ENCODE measurements around the gene MPEG1.

The MPEG1 gene

DNA sequence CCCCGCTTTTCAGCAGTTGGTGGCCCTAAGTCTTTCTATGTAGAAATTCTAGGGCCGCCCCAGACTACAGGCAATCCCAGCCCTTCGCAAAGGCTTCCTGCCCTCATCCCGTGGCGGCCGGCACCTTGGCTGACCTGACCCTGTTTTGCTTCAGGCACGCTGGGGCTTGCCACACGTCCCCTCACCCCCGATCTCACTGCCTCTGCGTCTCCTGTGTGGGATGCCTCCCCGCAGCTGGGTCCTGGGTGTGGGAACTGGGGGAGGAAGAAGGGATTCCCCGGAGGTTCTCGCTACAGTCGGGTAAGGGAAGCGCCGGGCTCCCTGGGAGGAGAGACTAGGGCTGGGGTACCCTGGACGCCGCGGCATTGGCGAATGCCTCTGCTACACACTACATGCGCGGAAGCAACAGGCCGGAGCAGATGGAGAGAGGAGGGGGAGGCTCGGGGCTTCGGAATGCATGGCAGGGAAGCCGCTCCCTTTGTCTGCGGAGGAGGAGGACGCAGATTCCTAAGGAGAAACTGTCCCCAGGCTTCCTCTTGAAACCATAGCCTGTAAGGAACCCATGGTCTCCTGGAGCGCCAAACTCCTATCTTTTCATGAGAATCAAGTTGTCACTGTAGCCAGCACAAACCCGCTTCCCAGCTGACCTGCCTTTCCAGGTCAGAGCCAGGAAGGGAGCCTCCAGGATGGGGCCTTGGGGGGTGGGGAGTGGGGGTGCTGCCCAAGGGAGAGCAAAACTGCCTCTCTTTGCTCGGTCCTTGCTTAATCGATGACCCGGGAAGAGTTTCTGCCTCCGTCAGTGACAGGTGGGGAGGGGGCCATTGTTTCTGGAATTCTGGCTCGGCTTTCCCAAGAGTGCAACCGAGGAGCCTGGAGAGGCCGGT lies 39.4 kb downstream of the MPEG1 start:
- TF ChIP-seq, protein P1, sequence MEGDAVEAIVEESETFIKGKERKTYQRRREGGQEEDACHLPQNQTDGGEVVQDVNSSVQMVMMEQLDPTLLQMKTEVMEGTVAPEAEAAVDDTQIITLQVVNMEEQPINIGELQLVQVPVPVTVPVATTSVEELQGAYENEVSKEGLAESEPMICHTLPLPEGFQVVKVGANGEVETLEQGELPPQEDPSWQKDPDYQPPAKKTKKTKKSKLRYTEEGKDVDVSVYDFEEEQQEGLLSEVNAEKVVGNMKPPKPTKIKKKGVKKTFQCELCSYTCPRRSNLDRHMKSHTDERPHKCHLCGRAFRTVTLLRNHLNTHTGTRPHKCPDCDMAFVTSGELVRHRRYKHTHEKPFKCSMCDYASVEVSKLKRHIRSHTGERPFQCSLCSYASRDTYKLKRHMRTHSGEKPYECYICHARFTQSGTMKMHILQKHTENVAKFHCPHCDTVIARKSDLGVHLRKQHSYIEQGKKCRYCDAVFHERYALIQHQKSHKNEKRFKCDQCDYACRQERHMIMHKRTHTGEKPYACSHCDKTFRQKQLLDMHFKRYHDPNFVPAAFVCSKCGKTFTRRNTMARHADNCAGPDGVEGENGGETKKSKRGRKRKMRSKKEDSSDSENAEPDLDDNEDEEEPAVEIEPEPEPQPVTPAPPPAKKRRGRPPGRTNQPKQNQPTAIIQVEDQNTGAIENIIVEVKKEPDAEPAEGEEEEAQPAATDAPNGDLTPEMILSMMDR (conservative IDR thresholded peaks at IDR 0.05; ENCODE audit: low read length), result no peak
- peak; percentile 17 for DNase-seq (ENCODE audit: low read depth)
- peak overlapping the region; percentile 51 for H3K4me3 ChIP-seq (ENCODE audit: low read length)

DNA sequence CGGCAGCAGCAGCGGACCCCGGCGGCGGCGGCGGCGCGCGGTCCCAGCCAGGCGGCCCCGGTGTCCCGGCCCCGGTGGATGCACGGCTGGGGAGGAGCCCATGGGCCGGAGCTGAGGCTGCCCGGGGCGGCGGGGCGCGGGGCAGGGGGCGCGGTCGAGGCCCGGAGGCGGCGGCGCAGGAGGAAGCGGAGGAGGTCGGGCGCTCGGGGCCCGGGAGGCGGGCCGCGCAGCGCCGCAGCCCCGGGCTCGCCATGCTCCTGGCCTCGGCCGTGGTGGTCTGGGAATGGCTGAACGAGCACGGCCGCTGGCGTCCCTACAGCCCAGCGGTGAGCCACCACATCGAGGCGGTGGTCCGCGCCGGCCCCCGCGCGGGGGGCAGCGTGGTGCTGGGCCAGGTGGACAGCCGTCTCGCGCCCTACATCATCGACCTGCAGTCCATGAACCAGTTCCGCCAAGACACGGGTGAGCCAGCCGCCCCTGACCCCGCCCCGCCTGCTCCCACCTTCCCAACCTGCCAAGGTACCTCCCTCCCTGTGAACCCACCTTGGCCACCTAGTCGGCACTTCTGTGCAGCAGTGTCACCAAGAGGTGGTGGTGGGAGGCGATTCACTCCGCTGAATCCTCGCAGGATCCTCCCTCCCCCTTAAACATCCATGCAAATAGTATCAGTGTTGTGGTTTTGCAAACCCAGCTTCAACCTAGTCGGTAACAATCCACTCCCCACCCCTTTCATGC lies 40.2 kb downstream of the MPEG1 start:
- H3K4me3 ChIP-seq (ENCODE audit: low read length), result peak overlapping the region; percentile 59
- DNase-seq (ENCODE audit: low read depth), result no peak
- TF ChIP-seq, protein P1 (conservative IDR thresholded peaks at IDR 0.05; ENCODE audit: low read length), result no peak

DNA sequence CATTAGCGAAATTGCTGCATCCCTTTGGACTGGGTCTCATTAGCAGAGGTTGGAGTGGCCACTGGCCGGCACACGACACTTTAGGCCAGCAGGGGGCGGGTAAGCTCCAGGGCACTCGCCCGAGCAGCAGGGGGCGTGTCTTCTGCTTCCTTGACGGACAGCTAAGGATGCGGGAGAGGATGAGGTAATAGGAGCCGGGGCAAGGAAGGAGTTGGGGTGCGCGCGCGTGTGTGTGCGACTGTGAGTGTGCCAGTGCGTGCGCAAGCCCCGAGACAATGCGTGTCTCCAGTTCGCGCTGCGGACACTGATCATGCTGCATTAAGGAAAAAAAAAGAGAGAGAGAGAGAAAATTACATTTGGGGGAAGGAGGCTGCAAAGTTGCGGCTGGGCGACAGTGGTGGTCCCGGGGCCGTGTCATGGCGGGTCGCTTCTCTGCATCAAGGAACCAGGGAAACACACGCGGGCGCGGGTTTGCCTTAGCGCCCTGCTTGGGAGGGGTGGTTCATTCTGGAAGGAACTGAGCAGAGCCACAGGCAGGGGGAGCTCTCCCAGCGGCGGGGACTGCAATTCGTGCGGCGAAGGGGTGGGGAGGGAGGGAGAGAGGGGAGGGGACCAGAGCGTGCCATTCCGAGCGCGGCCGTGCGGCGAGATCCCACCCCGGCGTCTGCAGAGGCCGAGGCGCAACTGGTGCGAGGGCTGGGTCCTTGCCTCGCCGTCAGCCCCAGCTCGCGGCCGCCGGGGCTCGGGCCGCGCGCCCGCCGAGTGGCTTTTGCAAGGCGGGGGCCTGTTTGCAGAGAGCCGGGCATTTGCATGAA lies 41.0 kb downstream of the MPEG1 start, which contains the start of gene DTX4:
TSS of gene DTX4 (plus strand) at position 625 of the 815 bp plus-strand sequence. CDS start 464 bp downstream, outside the sequence.
- TF ChIP-seq, protein P1 (conservative IDR thresholded peaks at IDR 0.05; ENCODE audit: low read length), result peak; percentile 87
- peak within 1 kb of the TSS; percentile 59 for H3K4me3 ChIP-seq (ENCODE audit: low read length)

DNA sequence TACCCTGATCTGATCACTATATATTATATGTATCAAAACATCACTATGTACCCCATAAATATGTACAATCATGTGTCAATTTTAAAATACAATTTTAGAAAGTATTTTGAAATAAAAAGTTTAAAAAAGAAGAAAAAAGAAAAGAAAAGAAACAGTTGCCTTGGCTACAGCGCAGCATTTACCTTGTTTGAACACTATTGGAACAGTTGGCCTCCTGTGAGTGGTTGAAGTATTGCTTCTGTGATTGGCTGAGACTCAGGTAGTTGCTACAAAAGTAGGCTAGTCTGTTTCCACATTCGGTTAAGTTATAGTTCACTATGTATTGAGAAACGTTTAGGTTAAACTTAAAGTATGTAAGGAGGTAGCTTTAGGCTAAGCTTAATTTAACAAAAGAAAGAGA lies 48.7 kb downstream of the MPEG1 start:
- no peak for DNase-seq (ENCODE audit: low read depth)
- TF ChIP-seq, protein P1 (conservative IDR thresholded peaks at IDR 0.05; ENCODE audit: low read length), result no peak
- H3K4me3 ChIP-seq (ENCODE audit: low read length), result no peak overlapping the region

More for the DNA sequence above, 41.0 kb downstream of the MPEG1 start, which contains the start of gene DTX4:
- DNase-seq (ENCODE audit: low read depth), result peak; percentile 84
